Measurements from ENCODE around the gene MADD.
"Not testable (repeated sequence)": the region's sequence is repeated elsewhere in the genome, so short reads cannot be mapped to it uniquely, and the experiment has no call there.

The MADD gene

GRCh38 chr11:47318166-47318565 lies 48.2 kb downstream of the MADD start:
- DNase-seq (ENCODE audit: low read depth in 3 of 3) = no peak

- DNase-seq (ENCODE audit: low read depth in 3 of 3) = no peak
Observed at GRCh38 chr11:47324520-47324919, 54.6 kb downstream of the MADD start.

GRCh38 chr11:47325271-47326041 lies 55.5 kb downstream of the MADD start:
- no peak for DNase-seq (ENCODE audit: low read depth in 3 of 3)

- no peak for DNase-seq (ENCODE audit: low read depth in 3 of 3)
Observed at GRCh38 chr11:47326198-47326597, 56.3 kb downstream of the MADD start.

- no peak for DNase-seq (ENCODE audit: low read depth in 3 of 3)
Observed at GRCh38 chr11:47327025-47327424, 57.1 kb downstream of the MADD start.

GRCh38 chr11:47327949-47328348 lies 58.0 kb downstream of the MADD start:
- no peak for DNase-seq (ENCODE audit: low read depth in 3 of 3)

- no peak for DNase-seq (ENCODE audit: low read depth in 3 of 3)
Observed at GRCh38 chr11:47328449-47329390, 58.8 kb downstream of the MADD start.

GRCh38 chr11:47329431-47329986 lies 59.6 kb downstream of the MADD start:
- no peak for DNase-seq (ENCODE audit: low read depth in 3 of 3)

GRCh38 chr11:47329987-47330931 lies 60.3 kb downstream of the MADD start:
- no peak for DNase-seq (ENCODE audit: low read depth in 3 of 3)

- DNase-seq (ENCODE audit: low read depth in 3 of 3) = no peak
Observed at GRCh38 chr11:47331454-47332302, 61.7 kb downstream of the MADD start.

GRCh38 chr11:47332303-47332711 lies 62.4 kb downstream of the MADD start:
- no peak for DNase-seq (ENCODE audit: low read depth in 3 of 3)

- no peak for DNase-seq (ENCODE audit: low read depth in 3 of 3)
Observed at GRCh38 chr11:47332791-47333525, 63.0 kb downstream of the MADD start.

- DNase-seq (ENCODE audit: low read depth in 3 of 3) = no peak
Observed at GRCh38 chr11:47333526-47333845, 63.6 kb downstream of the MADD start.

GRCh38 chr11:47333886-47334443 lies 64.0 kb downstream of the MADD start:
- DNase-seq (ENCODE audit: low read depth in 3 of 3) = no peak

GRCh38 chr11:47334699-47335411 lies 64.9 kb downstream of the MADD start:
- DNase-seq (ENCODE audit: low read depth in 3 of 3) = not testable (repeated sequence)

- no peak for DNase-seq (ENCODE audit: low read depth in 3 of 3)
Observed at GRCh38 chr11:47335733-47336132, 65.8 kb downstream of the MADD start.

- DNase-seq (ENCODE audit: low read depth in 3 of 3) = no peak
Observed at GRCh38 chr11:47336595-47336994, 66.7 kb downstream of the MADD start.

- DNase-seq (ENCODE audit: low read depth in 3 of 3) = no peak
Observed at GRCh38 chr11:47337229-47337924, 67.4 kb downstream of the MADD start.

All from stimulated activated CD4-positive, alpha-beta T cell treated with anti-CD3 and anti-CD28 coated beads, TNF-alpha, amount 100 ng/mL, for 24 hours (primary cell).